ENCODE data around the gene VSIG10L.

The VSIG10L gene

GRCh38 chr19:51293571-51294210 lies 48.2 kb downstream of the VSIG10L start:
- no peak for DNase-seq
- no peak overlapping the region for H3K27ac Mint-ChIP-seq
- no peak overlapping the region for H3K4me3 Mint-ChIP-seq
- H3K9me3 Mint-ChIP-seq: no peaks in the 10 kb centered on the region
- H3K4me1 Mint-ChIP-seq: no peaks in the 10 kb centered on the region
- H3K27me3 Mint-ChIP-seq: peaks cover 11% of the 10 kb centered on the region
- H3K36me3 Mint-ChIP-seq (ENCODE audit: low read depth): no peaks in the 10 kb centered on the region
- no peak for ATAC-seq

GRCh38 chr19:51292971-51293370 lies 49.0 kb downstream of the VSIG10L start:
- DNase-seq: no peak
- no peak overlapping the region for H3K27ac Mint-ChIP-seq
- H3K9me3 Mint-ChIP-seq: no peaks in the 10 kb centered on the region
- no peak for ATAC-seq
- no peaks in the 10 kb centered on the region for H3K36me3 Mint-ChIP-seq (ENCODE audit: low read depth)
- H3K27me3 Mint-ChIP-seq: peaks cover 11% of the 10 kb centered on the region
- no peak overlapping the region for H3K4me3 Mint-ChIP-seq
- H3K4me1 Mint-ChIP-seq: no peaks in the 10 kb centered on the region

GRCh38 chr19:51289635-51290034 lies 52.3 kb downstream of the VSIG10L start:
- ATAC-seq (no peak), DNase-seq (no peak)
- Mint-ChIP-seq H3K36me3 (ENCODE audit: low read depth) (no peaks in the 10 kb centered on the region), H3K27ac (no peak overlapping the region), H3K9me3 (no peaks in the 10 kb centered on the region), H3K27me3 (peaks cover 6% of the 10 kb centered on the region), H3K4me3 (no peak overlapping the region), H3K4me1 (no peaks in the 10 kb centered on the region)

DNA sequence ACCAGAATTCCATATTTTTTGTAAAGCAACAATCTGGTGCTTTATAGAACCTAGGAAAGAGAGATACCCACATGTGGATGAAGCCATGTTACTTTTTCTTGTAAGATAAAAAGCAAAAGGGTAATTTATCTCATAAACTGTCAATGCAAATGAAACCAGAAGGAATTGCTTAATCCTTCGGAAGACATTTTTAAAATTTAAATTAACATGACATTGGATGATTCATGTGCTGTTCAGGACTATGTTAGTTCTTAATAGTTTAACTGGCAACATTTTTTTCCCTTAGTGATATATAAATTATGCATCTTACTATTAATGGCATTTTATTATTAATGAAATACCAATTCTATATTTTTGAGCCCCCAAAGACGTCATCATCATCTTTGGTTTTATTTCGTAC lies 56.3 kb downstream of the VSIG10L start:
- Mint-ChIP-seq H3K27me3 (peaks cover 12% of the 10 kb centered on the region), H3K4me1 (no peaks in the 10 kb centered on the region), H3K27ac (no peak overlapping the region), H3K36me3 (ENCODE audit: low read depth) (no peaks in the 10 kb centered on the region), H3K9me3 (no peaks in the 10 kb centered on the region), H3K4me3 (no peak overlapping the region)
- no peak for ATAC-seq
- DNase-seq: no peak

DNA sequence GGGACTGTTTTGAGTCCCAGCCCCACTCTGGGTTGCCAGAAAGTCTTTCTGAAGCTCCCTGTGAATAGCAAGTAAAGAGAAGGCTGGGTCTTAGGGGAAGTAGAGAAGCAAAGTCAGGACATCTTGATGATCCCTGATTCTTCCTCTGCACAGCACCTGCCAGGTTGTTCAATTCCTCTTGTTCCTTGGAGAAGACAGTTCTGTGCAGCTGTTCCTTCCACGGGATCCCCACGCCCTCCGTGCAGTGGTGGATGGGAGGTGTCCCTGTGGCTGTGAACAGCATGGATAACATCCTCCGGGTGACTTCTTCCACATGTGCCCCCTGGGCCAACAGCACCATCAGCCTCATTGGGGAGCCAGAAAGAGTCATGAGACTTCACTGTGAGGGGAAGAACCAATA lies 59.6 kb downstream of the VSIG10L start:
- Mint-ChIP-seq H3K27me3 (peaks cover 19% of the 10 kb centered on the region), H3K27ac (no peak overlapping the region), H3K4me3 (no peak overlapping the region), H3K36me3 (ENCODE audit: low read depth) (no peaks in the 10 kb centered on the region), H3K9me3 (no peaks in the 10 kb centered on the region), H3K4me1 (no peaks in the 10 kb centered on the region)
- ATAC-seq (no peak), DNase-seq (no peak)

All from activated naive CD8-positive, alpha-beta T cell treated with anti-CD3 and anti-CD28 coated beads, Interleukin-2, amount 50 U/mL, for 24 hours (primary cell).